Esophagus muscularis mucosa (tissue), 4 donors: Measurements from ENCODE around the gene ZNF154. TPM values are rescaled to one million over a fixed set of nuclear protein-coding genes. Genes with fewer than 3 reads are reported as not detected.
A peak's percentile ranks its signal among the peaks of the same experiment; 100 is the strongest.

Experiments used
- DNase-seq: peaks from one replicate; pipeline ENCODE4 v3.0.0-alpha.2; 2017; ENCODE audit errors: extremely low spot score
- H3K27ac ChIP-seq, 4 donors: fragments of 200-600 bp; sonication (generic); replicated peaks in 1 of 4; 1 replicate in 3 of 4; 2 replicates in 1 of 4; pipeline ENCODE4 v1.5.1; 2016 to 2019; ENCODE audit warnings: mild to moderate bottlenecking in 1 of 4
- H3K27me3 ChIP-seq, 4 donors: fragments of 200-600 bp; sonication (generic); one replicate each; pipeline versions ENCODE4 v1.5.1 to v1.6.0; 2016 to 2019
- H3K36me3 ChIP-seq, 4 donors: fragments of 200-600 bp; sonication (generic); one replicate each; pipeline ENCODE4 v1.5.1; 2016 to 2019
- H3K4me1 ChIP-seq, 4 donors: fragments of 200-600 bp; sonication (generic); one replicate each; pipeline ENCODE4 v1.5.1; 2016 to 2019
- H3K4me3 ChIP-seq, 4 donors: fragments of 200-600 bp; sonication (generic); 1 replicate in 2 of 4; 2 replicates in 2 of 4; pipeline ENCODE4 v1.5.1; 2016 to 2019; ENCODE audit warnings: mild to moderate bottlenecking in 4 of 4, moderate library complexity in 1 of 4
- H3K9me3 ChIP-seq, 4 donors: fragments of 200-600 bp; sonication (generic); 1 replicate in 3 of 4; 2 replicates in 1 of 4; pipeline ENCODE4 v1.5.1; 2016 to 2019
- CTCF ChIP-seq, 3 experiments: fragments of 200-600 bp in 2 of 3; fragments of 450-650 bp in 1 of 3; sonication (generic) in 2 of 3; IDR thresholded peaks; one replicate each; pipeline ENCODE4 v1.5.1; 2017 to 2019; ENCODE audit warnings: antibody characterized with exemption in 3 of 3, mild to moderate bottlenecking in 2 of 3, moderate library complexity in 1 of 3
- EP300 ChIP-seq: sonication (generic); formaldehyde crosslinking; IDR thresholded peaks from one replicate; pipeline ENCODE4 v1.6.1; 2017; ENCODE audit warnings: antibody characterized with exemption
- POLR2A ChIP-seq: fragments of 450-650 bp; IDR thresholded peaks from one replicate; pipeline ENCODE4 v1.6.1; 2017; ENCODE audit warnings: antibody characterized with exemption, moderate library complexity, mild to moderate bottlenecking, low read depth
- POLR2AphosphoS5 ChIP-seq, 2 donors: sonication (generic); formaldehyde crosslinking; IDR thresholded peaks; one replicate each; pipeline ENCODE4 v1.6.1; 2017; ENCODE audit warnings: antibody characterized with exemption in 2 of 2
- WGBS: methylation state at CpG from one replicate; pipeline ENCODE4 v1.1.5; 2018; 5-methylcytosine and 5-hydroxymethylcytosine counted together
- intact Hi-C: fragments of 100-400 bp; cut with DNase I; formaldehyde crosslinking; loops from one replicate; pipeline ENCODE4 v1.15.1; 2023
- total RNA-seq, 4 donors: library from RNA; depleted of rRNA; stranded (reverse); fragments of >200 nt; gene quantifications; one replicate each; pipeline versions ENCODE4 v1.1.0 to v1.2.1, GENCODE V29; 2016

ZNF154 gene
- total RNA-seq, 4 donors from 2014 or later, result 5.0 to 8.7 (median 7.1) TPM

GRCh38 chr19:57682226-57682766, 26.7 kb downstream of the ZNF154 start:
- TF ChIP-seq EP300 (no peak), POLR2A (no peak), POLR2AphosphoS5 (IDR thresholded peaks at IDR 0.05) (no peak), CTCF (IDR thresholded peaks at IDR 0.05) (no peak)

GRCh38 chr19:57675881-57676280, 33.1 kb downstream of the ZNF154 start:
- intact Hi-C loops, result no loop called here
- no peak overlapping the region for H3K27ac ChIP-seq

More at GRCh38 chr19:57682226-57682766, 26.7 kb downstream of the ZNF154 start:
- intact Hi-C loops, result no loop called here
- WGBS, result 0% methylated on average over 9 of the region's 19 CpGs
- peaks cover 31 to 39% (median 37%) of the 10 kb centered on the region in 4 donors for H3K36me3 ChIP-seq
- H3K9me3 ChIP-seq, result peaks cover 10 to 45% (median 40%) of the 10 kb centered on the region in 4 donors
- peak overlapping the region; percentile 71 to 89 (median 85) for H3K4me3 ChIP-seq
- peaks cover 18 to 24% (median 20%) of the 10 kb centered on the region in 4 donors for H3K4me1 ChIP-seq
- H3K27me3 ChIP-seq, result no peaks in the 10 kb centered on the region
- DNase-seq, result no peak
- H3K27ac ChIP-seq, result peak overlapping the region; percentile 40 to 71 (median 62)

GRCh38 chr19:57672466-57672865, 36.5 kb downstream of the ZNF154 start:
- WGBS, result 86% methylated on average over 4 of the region's 4 CpGs

More at GRCh38 chr19:57675881-57676280, 33.1 kb downstream of the ZNF154 start:
- TF ChIP-seq EP300 (no peak), POLR2AphosphoS5 (IDR thresholded peaks at IDR 0.05) (no peak), CTCF (IDR thresholded peaks at IDR 0.05) (no peak), POLR2A (no peak)
- DNase-seq, result no peak
- Histone ChIP-seq H3K4me1 (no peaks in the 10 kb centered on the region), H3K27me3 (peaks cover 0 to 4% (median 0%) of the 10 kb centered on the region in 4 donors), H3K36me3 (no peaks in the 10 kb centered on the region), H3K4me3 (no peak overlapping the region), H3K9me3 (peaks cover 0 to 3% (median 0%) of the 10 kb centered on the region in 4 donors)
- WGBS, result 74% methylated on average over 2 of the region's 2 CpGs

GRCh38 chr19:57671124-57671895, 37.7 kb downstream of the ZNF154 start:
- peaks cover 0 to 3% (median 0%) of the 10 kb centered on the region in 4 donors for H3K9me3 ChIP-seq
- H3K4me3 ChIP-seq, result no peak overlapping the region
- no peak for DNase-seq
- H3K27me3 ChIP-seq, result no peaks in the 10 kb centered on the region
- 56% methylated on average over 7 of the region's 7 CpGs for WGBS
- TF ChIP-seq EP300 (no peak), CTCF (IDR thresholded peaks at IDR 0.05) (no peak), POLR2A (no peak), POLR2AphosphoS5 (IDR thresholded peaks at IDR 0.05) (no peak)
- intact Hi-C loops, result no loop called here
- H3K4me1 ChIP-seq, result no peaks in the 10 kb centered on the region
- no peak overlapping the region for H3K27ac ChIP-seq
- no peaks in the 10 kb centered on the region for H3K36me3 ChIP-seq

More at GRCh38 chr19:57672466-57672865, 36.5 kb downstream of the ZNF154 start:
- peaks cover 0 to 3% (median 0%) of the 10 kb centered on the region in 4 donors for H3K9me3 ChIP-seq
- H3K4me3 ChIP-seq, result no peak overlapping the region
- H3K27ac ChIP-seq, result no peak overlapping the region
- peaks cover 0 to 4% (median 0%) of the 10 kb centered on the region in 4 donors for H3K27me3 ChIP-seq
- no peak for TF ChIP-seq POLR2AphosphoS5 (IDR thresholded peaks at IDR 0.05)
- no peak for TF ChIP-seq CTCF (IDR thresholded peaks at IDR 0.05)
- TF ChIP-seq POLR2A, result no peak
- TF ChIP-seq EP300, result no peak
- intact Hi-C loops, result no loop called here
- no peaks in the 10 kb centered on the region for H3K4me1 ChIP-seq
- DNase-seq, result no peak
- H3K36me3 ChIP-seq, result no peaks in the 10 kb centered on the region
